ENCODE results near the gene ADAM19.
"Not testable (repeated sequence)": the region's sequence is repeated elsewhere in the genome, so short reads cannot be mapped to it uniquely, and the experiment has no call there.

Gene ADAM19

DNA sequence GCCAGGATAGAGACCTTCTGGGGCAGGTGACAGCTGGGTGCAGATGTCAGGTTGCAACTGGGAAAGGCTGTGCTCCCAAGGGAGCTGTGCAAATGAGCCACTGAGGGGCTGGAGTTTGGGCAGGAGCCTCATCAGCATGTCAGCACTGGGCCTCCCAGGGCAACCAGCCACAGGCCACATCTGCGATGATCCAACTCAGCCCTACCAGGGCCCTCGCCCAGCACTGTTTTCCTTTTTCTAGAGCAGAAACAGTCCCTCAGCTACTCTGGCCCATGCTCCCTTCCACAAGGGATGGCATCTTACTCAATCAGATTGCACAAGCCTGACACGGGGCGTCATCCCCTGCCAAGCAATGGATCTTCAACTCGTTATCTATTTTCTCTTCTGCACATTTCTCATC is 90.8 kb downstream of the ADAM19 start:
- no peak for DNase-seq (ENCODE audit: low read depth)

DNA sequence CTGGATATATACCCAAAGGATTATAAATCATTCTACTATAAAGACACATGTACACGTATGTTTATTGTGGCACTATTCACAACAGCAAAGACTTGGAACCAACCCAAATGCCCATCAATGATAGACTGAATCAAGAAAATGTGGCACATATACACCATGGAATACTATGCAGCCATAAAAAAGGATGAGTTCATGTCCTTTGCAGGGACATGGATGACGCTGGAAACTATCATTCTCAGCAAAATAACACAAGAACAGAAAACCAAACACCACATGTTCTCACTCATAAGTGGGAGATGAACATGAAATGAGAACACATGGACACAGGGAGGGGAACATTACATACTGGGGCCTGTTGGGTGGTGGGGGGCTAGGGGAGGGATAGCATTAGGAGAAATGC is 92.9 kb downstream of the ADAM19 start:
- not testable (repeated sequence) for DNase-seq (ENCODE audit: low read depth)

DNA sequence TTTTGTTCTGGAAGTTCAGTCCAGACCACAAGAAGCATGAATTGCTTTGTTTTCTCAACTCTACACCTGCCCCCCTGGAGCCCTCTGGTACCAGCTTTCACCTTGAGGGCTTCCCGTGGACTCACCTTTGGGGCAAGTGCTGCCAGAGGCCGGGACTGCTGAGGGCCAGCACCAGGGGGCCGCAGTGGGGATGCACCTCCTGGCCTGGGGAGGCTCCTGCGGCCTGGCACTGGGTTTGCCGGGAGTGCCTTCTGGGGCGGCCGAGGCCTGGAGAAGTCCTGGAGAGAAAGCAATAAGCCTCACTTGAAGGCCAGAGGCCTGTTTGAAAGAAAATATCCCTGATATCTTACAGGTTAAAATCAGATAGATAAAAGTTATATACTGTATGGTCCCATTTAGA is 93.9 kb downstream of the ADAM19 start:
- no peak for DNase-seq (ENCODE audit: low read depth)

DNA sequence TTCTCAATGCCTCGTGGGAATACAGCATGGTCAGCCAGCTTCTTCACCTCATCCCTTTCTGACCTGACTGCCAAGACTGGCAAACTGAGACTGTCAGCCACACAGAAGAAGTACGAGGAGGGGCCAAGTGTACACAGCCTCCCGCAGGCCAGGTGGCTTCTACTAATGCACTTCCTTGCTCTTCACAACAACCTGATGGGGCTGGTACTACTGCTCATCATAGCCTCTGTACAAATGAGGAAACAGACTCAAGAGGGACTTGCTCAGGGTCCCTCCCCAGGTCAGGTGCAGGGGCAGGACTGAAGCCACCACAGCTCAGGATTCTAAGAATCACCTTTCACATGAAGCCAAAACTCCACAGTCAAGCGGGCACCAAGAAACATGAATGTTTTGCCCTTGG is 94.3 kb downstream of the ADAM19 start:
- no peak for DNase-seq (ENCODE audit: low read depth)

DNA sequence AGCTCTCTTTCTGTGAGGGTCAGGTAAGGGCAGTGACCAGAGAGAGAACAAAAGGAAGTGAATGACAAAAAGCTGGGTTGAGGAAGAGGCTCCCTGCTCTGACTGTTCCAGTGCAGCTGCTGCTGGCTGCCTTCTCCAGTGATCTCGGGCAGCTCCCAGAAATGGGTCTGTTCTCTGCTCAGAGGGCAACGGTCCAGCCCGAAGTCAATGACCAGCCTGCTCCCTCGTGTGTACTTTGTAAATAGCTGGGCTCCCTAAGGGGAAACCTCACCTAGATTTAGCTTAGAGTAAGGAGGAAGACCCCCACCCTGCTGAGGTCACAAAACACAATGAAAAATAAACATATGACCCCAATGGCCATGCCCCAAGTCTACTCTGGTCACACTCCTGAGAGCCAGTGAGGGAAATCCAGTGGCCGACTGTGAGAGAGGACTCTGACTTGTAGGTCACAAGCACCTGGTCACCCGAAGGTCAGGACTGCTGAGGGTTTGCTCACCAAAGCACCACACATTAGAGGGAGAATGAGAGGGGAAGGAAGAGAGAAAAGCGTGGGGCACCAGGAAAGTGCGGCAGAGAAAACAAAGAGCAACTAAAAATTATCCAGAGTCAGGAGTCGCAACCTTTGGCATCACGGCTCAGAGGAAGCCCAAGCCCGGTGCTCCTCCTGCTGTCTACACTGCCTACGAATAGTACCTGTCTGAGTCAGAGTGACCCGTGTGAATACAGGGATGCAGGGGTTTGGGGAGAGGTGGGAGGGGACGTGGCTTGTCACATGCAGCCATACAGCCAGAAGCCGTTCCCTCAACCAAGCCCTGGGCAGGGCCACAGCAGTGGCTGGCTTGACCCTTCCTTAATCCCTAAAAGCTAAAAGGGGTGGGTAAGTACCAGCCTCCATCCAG is 95.7 kb downstream of the ADAM19 start:
- no peak for DNase-seq (ENCODE audit: low read depth)

DNA sequence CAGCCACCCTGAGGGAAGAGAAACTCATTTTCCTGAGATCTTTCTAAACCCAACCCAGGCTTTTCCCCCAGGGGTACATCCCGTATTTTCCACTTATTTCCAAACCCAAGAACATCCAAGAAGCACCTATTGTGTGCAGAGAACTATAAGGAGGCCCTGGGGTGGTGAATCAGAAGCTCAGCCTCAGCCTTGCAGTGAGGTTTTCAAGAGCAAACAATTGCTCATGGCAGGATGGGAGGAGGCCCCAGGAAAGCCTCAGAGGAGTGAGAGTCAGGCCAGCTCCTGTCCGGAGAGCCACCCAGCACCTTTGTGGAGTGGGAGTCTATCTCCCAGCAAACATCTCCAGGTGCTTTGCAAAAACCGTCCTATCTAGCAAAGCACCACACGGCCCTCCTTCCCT is 96.4 kb downstream of the ADAM19 start:
- DNase-seq (ENCODE audit: low read depth), result no peak

DNA sequence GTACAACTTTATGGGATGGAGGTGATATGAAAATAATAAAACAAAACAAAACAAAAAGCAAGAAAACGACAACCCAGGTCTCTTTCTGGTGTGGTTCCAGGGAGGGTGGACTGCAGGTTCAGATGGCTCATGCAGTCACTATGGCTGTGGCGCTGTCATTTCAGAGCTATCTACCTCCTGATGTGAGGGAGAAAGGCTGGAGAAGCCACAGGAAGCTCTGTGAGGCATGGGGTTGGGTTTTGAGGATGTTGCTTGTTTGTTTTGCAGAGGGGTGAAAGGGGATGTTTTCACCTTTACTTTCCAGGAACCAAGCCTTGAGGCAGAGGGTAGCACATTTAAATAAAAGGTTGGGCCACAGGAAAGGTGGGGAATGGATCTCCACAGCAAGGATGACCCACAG is 96.8 kb downstream of the ADAM19 start:
- DNase-seq (ENCODE audit: low read depth), result no peak

DNA sequence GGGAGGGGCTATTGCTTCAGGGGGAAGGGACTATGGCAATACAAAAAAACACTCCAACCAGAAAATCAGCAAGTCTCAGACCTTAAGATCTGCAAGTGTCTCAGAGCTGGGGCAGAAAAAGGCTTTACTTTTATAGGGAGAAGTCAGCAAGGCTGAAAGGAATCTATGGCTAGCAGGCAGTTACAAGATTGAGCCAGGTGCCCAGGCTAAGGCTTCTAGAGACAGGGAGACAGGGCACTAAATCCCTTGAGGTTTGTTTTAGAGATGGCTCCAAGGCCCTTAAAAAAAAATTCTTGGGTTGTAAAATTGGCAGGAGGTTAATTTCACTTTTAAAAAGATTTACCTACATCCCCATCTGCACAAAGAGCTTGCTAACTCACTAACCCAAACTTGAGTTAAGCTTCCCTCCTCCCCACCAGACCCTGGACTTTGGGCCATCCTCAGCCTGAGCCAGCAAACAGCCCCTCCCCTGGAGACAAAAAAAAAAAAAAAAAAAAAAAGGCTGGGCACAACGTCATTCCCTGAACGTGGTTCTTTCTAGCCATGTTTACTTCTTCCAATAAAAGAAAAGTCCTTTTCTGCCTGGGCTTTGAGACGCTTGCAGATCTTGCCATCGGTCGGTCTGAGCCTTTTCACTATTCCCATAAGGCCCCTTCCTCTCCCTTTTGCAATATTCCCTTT is 97.6 kb downstream of the ADAM19 start:
- no peak for DNase-seq (ENCODE audit: low read depth)

DNA sequence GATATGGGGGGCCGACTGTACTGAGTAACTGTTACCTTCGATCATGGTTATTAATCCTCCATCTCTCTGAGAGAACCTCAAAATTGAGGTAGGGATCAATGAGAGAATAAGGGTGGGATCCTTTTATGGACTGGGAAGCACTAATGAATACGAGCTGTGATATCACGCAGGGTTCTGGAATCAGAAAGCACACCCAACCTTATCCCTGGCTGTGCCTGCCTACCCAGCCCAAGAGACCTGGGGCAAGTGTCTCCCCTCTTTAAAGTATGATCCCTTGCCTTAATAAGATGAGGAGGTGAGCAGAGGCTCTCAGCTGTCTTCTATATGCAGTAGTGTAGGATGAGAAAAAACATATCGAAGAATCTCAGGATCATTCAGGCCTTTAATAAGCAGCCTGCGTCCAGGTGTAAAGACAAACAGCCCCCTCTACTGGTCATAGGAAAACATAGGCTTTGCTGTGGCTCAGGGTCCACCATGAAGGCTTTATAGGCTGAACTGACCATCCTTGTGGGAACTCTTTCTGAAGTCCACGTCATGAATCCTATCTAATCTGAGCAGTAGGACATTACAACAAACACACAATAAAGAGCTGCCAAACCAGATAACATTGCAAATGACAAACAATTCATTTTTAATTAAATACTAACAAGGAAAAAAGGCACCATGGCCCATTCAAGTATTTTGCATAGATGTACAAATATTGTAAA is 98.7 kb downstream of the ADAM19 start:
- no peak for DNase-seq (ENCODE audit: low read depth)

DNA sequence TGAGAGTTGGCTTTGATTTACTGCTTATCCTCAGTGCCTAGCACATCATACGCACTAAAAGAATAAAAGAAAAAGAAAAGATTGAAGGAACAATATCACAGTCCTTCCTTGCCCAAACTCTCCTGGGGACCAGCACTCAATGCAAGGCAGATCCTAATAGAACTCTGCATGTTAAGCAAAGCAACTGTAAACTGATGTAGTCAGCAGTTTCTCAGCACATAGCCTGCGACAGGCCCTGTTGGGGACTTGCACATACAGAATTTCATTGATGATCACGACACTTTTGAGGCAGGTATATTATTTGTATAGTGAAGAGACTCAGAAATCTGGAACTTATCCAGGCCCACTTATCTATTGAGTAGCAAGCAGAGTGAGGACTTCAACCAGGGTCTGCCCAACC is 100.1 kb downstream of the ADAM19 start:
- no peak for DNase-seq (ENCODE audit: low read depth)

DNA sequence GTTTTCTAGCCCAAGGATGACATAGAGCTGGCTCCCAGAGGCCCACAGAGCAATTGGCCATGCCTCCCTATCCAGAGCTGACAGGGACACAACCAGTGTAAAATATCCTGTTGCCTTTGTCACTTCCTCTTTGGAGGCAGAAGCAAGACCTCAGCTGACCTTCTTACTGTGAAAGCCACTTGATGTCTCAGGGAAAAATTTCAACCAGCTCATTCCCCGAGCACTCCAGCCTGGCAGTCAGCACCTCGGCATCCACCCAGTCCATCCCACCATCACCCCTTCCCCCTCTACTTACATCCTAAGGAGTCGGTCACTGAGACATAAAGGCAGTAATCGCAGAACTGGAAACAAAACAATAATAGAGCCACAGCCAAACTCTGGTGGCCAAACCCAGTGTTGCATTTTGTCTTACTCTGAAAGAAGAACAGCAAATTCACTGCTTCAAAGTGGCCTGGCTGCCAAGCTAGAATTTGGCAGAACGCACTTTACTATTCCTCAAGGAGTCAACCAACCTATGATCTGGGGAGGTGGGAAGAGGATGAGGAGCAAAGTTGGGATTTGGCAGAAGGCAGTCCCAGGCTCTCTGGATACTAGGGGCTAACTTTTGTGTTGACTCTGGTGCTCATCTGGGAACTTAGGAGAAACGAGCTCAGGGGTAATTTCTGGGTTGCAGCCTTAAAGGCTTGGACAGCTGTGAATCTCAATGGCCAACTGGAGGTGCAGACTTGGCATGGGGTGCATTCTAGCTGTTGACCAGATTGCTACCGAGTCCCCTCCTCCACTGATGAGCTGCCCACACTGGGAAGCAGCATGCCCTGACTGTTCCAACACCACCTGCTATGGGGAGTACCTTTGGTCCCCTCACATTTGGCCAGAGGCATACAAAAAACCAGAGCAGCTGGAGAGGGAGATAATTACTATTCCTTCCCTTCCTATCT is 101.9 kb downstream of the ADAM19 start:
- no peak for DNase-seq (ENCODE audit: low read depth)

DNA sequence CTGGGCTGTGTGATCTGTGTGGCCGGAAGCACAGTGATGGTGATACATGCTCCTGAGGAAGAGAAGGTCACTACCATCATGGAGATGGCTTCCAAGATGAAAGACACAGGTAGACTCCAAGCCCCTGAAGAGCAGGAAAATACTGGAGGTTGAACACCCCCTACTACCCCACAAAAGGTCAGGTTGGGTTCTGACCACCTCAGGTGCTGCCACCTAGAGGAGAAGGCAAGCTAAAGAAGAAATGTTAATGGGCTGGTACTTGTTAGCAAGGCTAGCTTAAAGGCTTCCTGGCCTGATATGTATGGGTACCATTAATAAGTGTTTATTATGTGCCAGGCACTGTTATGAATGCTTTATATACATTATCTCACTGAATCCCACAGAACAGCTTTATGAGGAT is 103.9 kb downstream of the ADAM19 start:
- DNase-seq (ENCODE audit: low read depth), result no peak

DNA sequence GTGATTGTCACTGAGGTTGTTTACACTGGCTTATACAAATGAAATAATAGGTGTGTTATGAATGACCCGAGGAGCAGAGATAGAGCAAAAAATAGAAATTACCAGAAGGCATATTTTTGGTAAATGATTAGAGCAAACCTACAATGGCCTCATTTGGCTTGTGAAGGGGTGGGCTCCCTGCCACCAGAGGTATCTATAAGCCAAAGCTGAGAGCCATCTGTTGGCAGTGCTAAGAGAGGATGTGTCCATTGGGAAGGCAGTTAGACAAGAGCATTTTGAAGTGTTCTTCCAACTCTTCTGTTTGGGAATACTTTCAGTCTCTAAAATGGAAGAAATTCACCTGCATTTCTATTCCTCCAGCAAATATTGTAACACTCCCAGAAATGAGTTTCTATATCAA is 104.9 kb downstream of the ADAM19 start:
- no peak for DNase-seq (ENCODE audit: low read depth)

DNA sequence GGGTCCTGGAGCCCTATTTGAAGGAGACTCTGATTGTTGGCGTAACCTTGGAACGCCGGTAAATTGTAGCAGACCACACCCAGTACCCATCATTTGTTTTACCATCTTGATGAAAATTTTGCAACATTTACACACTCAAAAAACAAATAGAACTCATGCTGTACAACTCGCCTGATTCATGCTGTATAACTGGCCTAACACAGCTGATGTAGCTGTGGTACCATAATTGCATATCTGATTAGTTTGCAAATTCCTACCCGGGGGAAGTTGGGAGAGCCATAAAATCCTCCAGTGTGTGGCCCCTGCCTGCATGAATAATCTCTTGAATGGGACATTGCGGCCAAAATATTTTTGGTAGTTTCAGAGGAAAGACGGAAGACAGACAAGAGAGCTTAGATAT is 105.9 kb downstream of the ADAM19 start:
- no peak for DNase-seq (ENCODE audit: low read depth)

DNA sequence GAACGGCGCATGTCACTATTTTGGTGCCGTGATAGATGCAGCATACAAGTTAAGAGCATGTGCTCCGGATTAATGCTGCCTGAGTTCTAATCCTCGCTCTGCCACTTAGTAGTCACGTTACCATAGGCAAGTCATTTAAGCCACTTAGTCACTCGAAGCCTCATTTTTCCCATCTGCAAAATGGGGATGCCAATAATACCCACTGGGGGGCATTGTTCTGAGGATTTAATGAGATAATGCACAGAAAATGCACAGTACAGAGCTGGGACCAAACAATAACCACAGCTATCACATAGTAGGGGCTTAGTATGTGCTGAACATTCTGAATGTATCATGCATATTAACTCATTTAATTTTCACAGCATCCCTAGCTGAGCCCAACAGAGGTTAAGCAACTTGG is 106.5 kb downstream of the ADAM19 start:
- no peak for DNase-seq (ENCODE audit: low read depth)

DNA sequence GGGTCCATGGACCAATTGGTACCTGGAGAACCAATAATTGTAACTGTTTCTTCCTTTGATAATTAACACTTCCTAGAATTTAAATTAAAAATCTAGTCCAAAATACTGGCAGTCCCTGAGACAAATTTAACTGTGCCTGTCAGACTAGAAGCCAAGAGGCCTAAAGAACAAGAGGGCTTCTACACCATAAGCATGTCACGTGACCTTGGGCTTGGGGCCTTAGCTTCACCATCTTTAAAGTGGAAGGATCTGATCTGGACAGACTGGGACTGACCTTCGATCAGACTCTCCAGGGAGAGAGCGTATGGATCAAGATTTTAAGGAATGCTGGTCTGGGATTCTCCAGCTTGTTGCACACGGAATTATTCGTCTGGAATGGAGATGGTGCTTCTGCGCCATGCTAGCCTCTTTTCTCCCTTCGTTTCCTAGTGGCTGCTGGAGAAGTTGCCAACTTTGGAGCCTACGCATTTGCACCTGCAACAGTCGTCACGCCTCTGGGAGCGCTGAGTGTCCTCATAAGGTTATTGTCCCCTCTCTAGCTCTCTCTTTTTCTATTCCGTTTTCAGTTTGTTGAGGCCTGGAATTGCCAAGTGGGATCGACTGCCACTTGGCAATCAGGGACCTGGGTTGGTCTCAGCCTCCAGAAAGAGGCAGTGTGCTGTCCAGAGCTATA is 107.1 kb downstream of the ADAM19 start:
- DNase-seq (ENCODE audit: low read depth), result no peak

DNA sequence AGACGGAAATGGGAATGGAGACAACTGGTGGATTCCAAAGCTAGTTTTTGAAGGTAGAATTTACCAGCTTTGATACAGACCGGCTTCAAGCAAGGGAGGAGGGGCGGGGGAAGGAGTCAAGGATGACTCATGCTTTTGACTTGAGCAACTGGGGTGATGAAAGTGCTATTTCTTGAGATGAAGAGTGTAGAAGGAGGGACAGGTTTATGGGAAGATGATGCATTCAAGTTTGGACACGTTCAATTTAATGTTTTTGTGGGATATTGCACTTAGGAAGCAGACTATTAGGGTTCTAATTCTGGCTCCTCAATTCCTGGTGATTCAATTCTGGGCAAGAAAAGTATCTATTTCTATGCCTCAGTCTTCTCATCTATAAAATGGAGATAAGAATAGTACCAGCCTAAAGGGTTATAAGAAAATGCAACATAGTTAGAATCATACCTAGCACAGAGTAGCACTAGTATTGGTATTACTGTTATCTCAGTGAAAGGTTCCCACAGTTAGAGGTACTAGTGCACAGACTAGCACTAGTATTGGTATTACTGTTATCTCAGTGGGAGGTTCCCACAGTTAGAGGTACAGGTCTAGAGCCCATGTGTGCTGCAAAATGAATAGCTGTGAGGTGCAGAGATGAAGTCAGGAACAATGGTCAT is 110.9 kb downstream of the ADAM19 start:
- DNase-seq (ENCODE audit: low read depth), result no peak

DNA sequence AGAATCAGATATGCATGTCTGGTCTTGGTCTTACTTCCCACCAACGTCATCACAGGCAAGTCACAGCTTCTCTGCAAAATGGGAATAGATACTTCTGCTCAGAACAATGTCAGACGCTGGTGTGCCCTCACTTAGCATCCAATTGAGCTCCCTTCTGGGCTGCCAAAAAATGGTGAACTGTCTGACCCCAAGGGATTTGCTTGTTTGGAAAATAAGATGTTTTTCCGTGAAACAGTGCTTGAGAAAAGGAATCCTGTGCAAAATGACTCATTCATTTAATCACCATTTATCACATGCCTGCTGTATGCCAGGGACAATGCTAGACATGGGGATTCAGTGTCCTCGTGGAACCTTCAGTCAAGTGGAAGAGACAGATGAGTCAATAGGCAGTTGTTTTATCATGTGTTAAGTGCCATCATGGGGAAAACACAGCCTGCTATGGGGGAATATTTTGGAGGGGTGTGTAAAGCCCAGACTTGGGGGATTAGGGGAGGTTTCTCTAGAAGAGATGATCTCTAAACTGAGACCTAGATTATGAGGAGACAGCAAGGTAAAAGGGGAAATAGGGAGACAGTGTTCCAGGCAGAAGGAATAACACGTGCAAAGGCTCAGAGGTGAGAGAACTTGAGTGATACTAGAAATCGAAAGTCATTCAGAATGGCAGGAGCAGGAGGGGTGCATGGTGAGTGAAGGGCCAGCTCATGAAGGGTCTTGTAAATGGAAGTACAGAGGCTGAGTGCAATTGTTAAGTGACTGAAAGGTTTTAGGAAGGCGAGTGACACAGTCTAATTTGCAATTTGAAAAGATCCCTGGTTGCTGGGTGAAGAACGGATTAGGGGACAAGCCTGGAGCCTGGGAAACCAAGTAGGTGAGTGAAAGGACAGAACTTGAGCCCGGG is 111.7 kb downstream of the ADAM19 start:
- no peak for DNase-seq (ENCODE audit: low read depth)

DNA sequence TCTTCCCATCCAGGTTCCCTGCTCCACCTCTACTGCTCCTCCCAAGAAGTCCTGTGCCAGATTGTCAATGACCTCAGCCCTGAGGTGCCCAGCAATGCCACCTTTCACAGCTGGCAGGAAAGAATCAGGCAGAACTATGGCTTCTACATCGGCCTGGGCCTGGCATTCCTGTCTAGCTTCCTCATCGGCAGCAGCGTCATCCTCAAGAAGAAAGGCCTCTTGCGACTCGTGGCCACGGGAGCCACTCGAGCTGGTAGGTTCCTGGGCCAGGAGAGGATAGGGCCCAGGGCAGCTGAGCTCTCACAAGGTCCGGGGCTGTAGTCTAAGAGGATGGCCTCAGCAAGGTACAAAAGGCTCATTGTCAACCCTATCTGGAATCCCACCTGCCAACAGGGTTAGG is 112.5 kb downstream of the ADAM19 start:
- DNase-seq (ENCODE audit: low read depth), result no peak

Data from HS-27A (cell line).